ENCODE results near the gene PRLR. TPM values are rescaled to one million over a fixed set of nuclear protein-coding genes. Genes with fewer than 3 reads are reported as not detected.

Gene PRLR
- total RNA-seq, 1 donor from 2014 or later = 5.7 TPM

- Mint-ChIP-seq H3K4me3 (ENCODE audit: low read depth) (no peak overlapping the region), H3K27ac (no peak overlapping the region), H3K27me3 (no peaks in the 10 kb centered on the region), H3K4me1 (ENCODE audit: low read depth) (peaks cover 3% of the 10 kb centered on the region), H3K9me3 (ENCODE audit: low read depth) (no peaks in the 10 kb centered on the region), H3K36me3 (ENCODE audit: insufficient read depth) (no peaks in the 10 kb centered on the region)
- no peak for DNase-seq (ENCODE audit: low spot score, unreplicated experiment)
- no peak for TF ChIP-seq CTCF (IDR thresholded peaks at IDR 0.05; ENCODE audit: unreplicated experiment)
Observed at GRCh38 chr5:35145012-35145411, 85.3 kb downstream of the PRLR start.

- Mint-ChIP-seq H3K4me1 (ENCODE audit: low read depth) (peaks cover 3% of the 10 kb centered on the region), H3K9me3 (ENCODE audit: low read depth) (no peaks in the 10 kb centered on the region)
Observed at GRCh38 chr5:35143841-35144240, 86.4 kb downstream of the PRLR start.

GRCh38 chr5:35141739-35142138 lies 88.5 kb downstream of the PRLR start:
- Mint-ChIP-seq H3K9me3 (ENCODE audit: low read depth) (no peaks in the 10 kb centered on the region), H3K4me3 (ENCODE audit: low read depth) (no peak overlapping the region), H3K36me3 (ENCODE audit: insufficient read depth) (no peaks in the 10 kb centered on the region), H3K27me3 (no peaks in the 10 kb centered on the region), H3K4me1 (ENCODE audit: low read depth) (peaks cover 3% of the 10 kb centered on the region), H3K27ac (no peak overlapping the region)
- no peak for DNase-seq (ENCODE audit: low spot score, unreplicated experiment)
- no peak for TF ChIP-seq CTCF (IDR thresholded peaks at IDR 0.05; ENCODE audit: unreplicated experiment)

More at GRCh38 chr5:35143841-35144240, 86.4 kb downstream of the PRLR start:
- no peak overlapping the region for H3K27ac Mint-ChIP-seq
- no peak for DNase-seq (ENCODE audit: low spot score, unreplicated experiment)
- TF ChIP-seq CTCF (IDR thresholded peaks at IDR 0.05; ENCODE audit: unreplicated experiment) = no peak
- no peak overlapping the region for H3K4me3 Mint-ChIP-seq (ENCODE audit: low read depth)
- H3K36me3 Mint-ChIP-seq (ENCODE audit: insufficient read depth) = no peaks in the 10 kb centered on the region
- no peaks in the 10 kb centered on the region for H3K27me3 Mint-ChIP-seq

- Mint-ChIP-seq H3K27me3 (no peaks in the 10 kb centered on the region), H3K9me3 (ENCODE audit: low read depth) (no peaks in the 10 kb centered on the region), H3K4me3 (ENCODE audit: low read depth) (no peak overlapping the region), H3K27ac (no peak overlapping the region), H3K36me3 (ENCODE audit: insufficient read depth) (no peaks in the 10 kb centered on the region), H3K4me1 (ENCODE audit: low read depth) (peaks cover 5% of the 10 kb centered on the region)
- no peak for DNase-seq (ENCODE audit: low spot score, unreplicated experiment)
- TF ChIP-seq CTCF (IDR thresholded peaks at IDR 0.05; ENCODE audit: unreplicated experiment) = no peak
Observed at GRCh38 chr5:35138232-35138631, 92.1 kb downstream of the PRLR start.

GRCh38 chr5:35136386-35136785 lies 93.9 kb downstream of the PRLR start:
- no peaks in the 10 kb centered on the region for H3K27me3 Mint-ChIP-seq
- no peak for DNase-seq (ENCODE audit: low spot score, unreplicated experiment)

More at GRCh38 chr5:35136386-35136785, 93.9 kb downstream of the PRLR start:
- Mint-ChIP-seq H3K4me1 (ENCODE audit: low read depth) (peaks cover 5% of the 10 kb centered on the region), H3K27ac (no peak overlapping the region), H3K4me3 (ENCODE audit: low read depth) (no peak overlapping the region), H3K9me3 (ENCODE audit: low read depth) (no peaks in the 10 kb centered on the region), H3K36me3 (ENCODE audit: insufficient read depth) (no peaks in the 10 kb centered on the region)
- TF ChIP-seq CTCF (IDR thresholded peaks at IDR 0.05; ENCODE audit: unreplicated experiment) = no peak

Measured in progenitor cell of endocrine pancreas (in vitro differentiated cells).